GM13976 (cell line): Measurements from ENCODE around the gene GGT6.

Experiments used
- DNase-seq: peaks from one replicate; pipeline ENCODE4 v3.0.0; 2012; ENCODE audit warnings: low spot score
- CTCF ChIP-seq: IDR thresholded peaks from 2 replicates; pipeline ENCODE4 v1.5.1; 2012; ENCODE audit warnings: borderline replicate concordance, mild to moderate bottlenecking; ENCODE audit not compliant: insufficient read depth; ENCODE audit errors: extremely low read depth, missing control alignments, control extremely low read depth
- in situ Hi-C: fragments of 300-500 bp; cut with MboI; formaldehyde crosslinking; loops from one replicate; pipeline ENCODE4 v1.12.0; 2022; ENCODE audit warnings: low sequenced_read_pairs, mixed read lengths, inconsistent platforms; ENCODE audit not compliant: unreplicated experiment

Gene GGT6

GRCh38 chr17:4511199-4511932 lies 49.0 kb downstream of the GGT6 start:
- TF ChIP-seq CTCF: no peak
- in situ Hi-C loops: no loop called here
- no peak for DNase-seq

- in situ Hi-C loops: no loop called here
- DNase-seq: no peak
- no peak for TF ChIP-seq CTCF
These were observed 49.8 kb downstream of the GGT6 start for GRCh38 chr17:4510618-4510941.

GRCh38 chr17:4509923-4510617 lies 50.3 kb downstream of the GGT6 start:
- in situ Hi-C loops: no loop called here
- TF ChIP-seq CTCF: no peak

GRCh38 chr17:4509401-4509800 lies 51.0 kb downstream of the GGT6 start:
- in situ Hi-C loops: no loop called here
- DNase-seq: peak; percentile 68

More at GRCh38 chr17:4509923-4510617, 50.3 kb downstream of the GGT6 start:
- DNase-seq: no peak

GRCh38 chr17:4508207-4508606 lies 52.2 kb downstream of the GGT6 start:
- in situ Hi-C loops: no loop called here
- DNase-seq: no peak
- TF ChIP-seq CTCF: no peak

More at GRCh38 chr17:4509401-4509800, 51.0 kb downstream of the GGT6 start:
- no peak for TF ChIP-seq CTCF

- in situ Hi-C loops: no loop called here
- no peak for TF ChIP-seq CTCF
These were observed 52.8 kb downstream of the GGT6 start for GRCh38 chr17:4507361-4508111.

More at GRCh38 chr17:4507361-4508111, 52.8 kb downstream of the GGT6 start:
- DNase-seq: no peak
